HG02884 (cell line): ENCODE results near the gene CTBP1.
A peak's percentile ranks its signal among the peaks of the same experiment; 100 is the strongest.

Source experiments
- ATAC-seq: cut with Tn5 transposase; IDR thresholded peaks from one replicate; pipeline ENCODE4 v1.9.1; 2021; ENCODE audit warnings: mild to moderate bottlenecking, moderate library complexity; ENCODE audit not compliant: unreplicated experiment

CTBP1 gene

DNA sequence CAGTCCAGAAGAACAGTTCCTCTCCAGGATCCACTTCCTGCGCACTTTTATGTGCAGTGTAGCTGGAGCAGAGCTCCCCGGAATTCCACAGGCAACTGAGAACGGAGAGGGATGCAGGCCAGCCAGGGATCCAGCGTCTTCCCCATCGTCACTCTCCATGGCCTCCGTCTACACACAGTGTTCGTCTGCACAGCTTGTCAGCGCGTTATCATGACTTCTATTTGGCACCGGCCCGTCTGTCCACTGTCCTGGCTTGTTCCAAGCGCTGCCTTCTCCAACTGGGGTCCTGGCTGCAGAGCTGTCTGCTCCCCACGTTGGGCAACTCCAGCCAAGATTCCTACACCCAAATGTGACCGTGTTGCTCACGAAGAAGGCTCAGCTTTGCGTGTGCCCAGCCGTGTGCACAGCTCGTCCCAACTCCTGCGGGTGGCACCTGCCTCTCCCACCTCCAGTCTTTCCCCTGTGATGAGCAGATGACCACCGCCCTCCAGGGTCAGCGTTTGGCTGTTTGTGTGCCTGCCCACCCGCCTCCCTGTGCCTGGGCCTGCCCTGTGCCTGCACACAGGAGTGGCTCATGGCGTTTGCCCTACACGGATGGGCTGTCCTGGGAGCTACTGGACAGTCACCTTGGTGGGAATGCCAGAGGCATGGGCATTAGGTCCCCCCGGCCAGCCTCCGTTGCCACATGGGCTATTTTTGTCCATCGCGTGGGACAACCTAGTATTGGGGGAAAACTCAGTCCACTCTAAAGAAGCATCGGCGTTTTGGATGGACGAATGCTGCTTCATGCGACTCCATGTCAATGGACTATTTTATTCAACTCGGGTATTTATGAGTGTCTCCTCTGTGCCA lies 2.2 kb upstream of the CTBP1 start:
- no peak for ATAC-seq

DNA sequence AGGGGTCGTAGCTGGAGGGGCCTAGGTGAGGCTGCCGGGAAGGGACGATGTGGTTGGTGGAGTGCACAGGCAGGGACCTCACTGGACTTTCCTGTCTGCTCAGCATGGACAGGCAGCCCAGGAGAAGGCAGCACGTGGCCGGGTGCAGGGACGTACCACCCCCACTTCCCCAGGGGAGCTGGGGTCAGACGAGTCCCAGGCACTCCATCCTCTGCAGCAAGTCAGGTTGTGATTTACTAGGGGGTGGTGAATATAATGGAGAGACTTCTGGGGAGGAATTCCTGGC lies 1.5 kb upstream of the CTBP1 start:
- ATAC-seq = no peak

DNA sequence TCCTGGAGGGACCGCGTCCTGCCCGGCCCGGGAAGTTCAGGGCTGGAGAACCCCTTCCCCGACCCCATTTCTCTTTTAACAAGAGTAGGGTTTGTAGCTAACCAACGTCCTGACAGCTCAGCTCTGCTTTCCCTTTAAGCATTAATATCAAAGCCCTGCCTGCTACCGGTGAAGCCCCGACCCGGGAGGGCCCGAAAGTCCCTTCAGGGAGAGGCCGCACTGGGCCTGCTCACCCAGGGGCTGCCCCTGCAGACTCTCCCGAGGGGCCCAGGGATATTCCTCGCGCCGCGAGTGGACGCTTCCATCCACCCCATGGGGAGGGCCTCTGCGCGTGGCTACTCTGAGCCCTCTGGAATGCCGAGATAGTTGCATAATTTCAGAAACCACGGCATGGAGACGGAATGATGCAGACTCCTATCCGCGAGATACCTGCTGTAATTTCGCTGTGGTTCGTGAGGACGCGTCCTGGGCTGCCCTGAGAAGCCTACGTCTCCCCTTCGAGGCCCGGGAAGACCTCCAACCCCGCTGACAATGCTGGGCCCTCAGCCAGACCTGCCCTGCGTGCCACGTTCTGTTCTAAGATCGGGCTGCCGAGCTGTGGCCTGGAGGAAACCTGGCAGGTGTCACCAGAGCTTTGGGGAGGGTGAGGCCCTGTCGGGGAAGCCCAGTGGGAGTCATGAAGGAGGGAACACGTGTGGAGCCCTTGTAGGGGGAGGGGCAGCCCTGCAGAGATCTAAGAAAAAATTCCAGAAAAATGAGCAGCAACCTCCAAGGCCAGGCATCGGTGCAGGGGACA lies 999 bp upstream of the CTBP1 start:
- ATAC-seq = no peak

DNA sequence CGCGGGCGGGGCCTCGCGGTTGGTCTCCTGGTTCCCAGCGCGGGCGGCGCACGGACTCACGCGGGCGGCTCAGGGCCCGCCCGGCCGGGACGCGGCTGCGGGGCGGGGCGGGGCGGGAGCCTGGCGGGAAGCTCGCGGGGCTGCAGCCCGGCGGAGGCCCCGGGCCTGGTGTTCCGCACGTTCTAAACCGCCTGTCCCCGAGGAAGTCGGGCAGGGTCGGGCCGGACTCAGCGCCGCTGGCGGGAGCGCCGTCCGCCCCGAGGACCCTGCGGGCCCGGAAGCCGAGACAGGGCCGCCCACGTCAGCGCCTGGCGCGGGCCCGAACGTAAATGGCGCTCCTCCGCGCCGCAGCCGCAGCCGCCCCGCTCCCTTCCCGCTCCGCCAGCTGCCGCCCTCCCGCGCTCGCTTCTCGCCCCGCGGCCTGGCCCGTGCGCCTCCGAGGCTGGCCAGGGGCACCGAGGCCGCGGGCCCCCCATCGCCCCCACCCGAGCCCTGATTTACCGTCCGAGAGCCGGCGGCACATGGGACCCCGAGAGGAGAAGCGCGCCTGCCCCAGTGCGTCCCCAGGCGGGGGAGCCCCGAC lies 309 bp upstream of the CTBP1 start:
- ATAC-seq = peak; percentile 50

DNA sequence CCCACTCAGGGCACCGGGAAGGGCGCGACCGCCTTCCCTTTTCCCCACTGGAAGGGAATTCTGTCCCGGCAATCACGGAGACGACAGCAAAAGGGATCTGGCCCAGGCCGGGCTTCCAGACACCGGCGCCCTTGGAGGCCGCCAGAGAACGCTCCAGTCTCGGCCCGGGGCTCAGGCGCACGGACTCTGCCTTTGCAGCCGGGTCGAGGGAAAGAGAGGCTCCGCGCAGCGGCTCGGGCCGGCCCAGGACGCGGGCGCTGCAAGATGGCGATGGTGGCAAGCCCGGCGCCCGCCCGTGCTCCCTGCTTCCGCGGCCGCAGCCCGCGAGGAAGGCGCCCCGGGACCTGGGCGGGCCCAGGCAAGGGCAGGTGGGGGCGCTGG lies 1.1 kb downstream of the CTBP1 start:
- ATAC-seq = no peak

DNA sequence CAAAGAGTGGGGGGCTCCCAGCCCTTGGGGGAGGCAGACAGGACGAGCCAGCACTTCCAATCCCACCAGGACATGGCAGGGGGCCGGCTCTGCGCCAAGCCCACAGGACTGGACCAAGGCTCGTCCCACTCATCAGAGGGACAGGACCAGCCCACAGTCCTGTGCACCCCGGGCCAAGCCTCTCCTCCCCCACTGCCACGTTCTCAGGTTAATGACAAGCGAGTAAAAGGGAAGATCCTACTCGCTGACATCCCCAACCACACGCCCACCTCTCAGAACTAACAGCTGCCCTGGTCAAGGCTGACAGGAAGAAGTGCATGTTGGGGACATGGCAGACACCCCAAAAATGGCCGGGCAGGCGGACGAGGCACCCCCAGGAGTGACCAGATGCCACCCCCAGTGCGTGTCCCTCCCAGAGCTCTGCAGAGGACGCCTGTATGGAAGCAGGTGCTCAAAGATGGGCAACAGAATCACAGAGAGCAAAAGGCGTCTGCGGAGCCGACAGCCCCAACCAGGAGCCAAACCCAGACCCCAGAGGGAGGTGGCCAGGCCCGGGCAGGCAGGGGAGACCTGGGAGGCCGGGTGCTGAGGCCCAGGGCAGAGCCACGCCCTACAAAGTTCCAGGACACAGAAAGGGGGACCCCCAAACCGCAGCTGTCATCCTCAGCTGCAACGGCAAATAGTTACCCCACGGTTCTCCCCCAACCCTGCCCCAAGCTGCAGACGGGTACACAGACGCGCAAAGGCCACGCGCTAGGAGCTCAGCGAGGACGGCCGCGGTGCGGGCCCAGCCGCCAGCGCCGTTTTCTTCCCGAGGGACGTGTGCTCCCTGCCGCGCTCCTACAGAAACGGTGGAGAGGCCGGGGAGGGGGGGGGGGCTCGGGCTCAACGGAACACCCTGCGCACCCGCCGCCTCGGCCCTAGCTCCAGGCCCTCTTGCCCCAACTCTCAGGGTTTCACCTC lies 1.7 kb downstream of the CTBP1 start:
- no peak for ATAC-seq

DNA sequence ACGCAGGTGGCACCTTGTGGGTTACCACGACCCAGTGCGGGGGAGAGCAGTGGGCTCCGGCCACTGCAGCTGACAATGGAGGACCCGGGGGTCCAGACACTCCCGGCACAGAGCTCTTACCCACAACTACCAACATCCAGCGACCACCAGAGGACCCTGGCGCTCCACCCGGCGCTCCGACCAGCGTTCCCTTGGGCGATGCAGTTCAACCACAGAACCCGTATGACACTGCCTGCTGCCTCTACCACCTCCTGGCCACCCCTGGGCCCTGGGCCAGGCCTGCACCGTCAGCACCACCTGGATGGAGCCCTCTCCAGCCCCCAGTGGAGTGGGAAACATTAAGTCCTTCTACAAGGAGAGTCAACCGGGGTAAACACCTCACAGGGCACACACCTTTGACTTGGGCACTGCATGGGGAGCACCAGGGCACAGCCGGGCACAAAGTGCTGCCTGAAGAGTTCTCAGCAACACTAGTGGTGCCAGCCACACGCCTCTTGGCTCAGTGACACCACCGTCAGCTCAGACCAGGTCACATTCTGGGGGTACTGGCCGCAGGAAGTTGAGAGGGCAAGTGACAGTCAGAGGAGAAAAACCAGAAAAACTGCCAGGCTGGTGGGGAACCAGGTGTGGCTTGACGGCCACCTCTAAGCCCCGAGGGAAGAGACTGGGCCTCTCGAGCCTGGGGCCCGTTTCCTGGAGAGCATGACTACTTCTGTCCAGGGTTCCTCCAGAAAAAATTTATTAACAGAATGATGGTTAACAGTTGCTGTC lies 2.6 kb downstream of the CTBP1 start:
- no peak for ATAC-seq

DNA sequence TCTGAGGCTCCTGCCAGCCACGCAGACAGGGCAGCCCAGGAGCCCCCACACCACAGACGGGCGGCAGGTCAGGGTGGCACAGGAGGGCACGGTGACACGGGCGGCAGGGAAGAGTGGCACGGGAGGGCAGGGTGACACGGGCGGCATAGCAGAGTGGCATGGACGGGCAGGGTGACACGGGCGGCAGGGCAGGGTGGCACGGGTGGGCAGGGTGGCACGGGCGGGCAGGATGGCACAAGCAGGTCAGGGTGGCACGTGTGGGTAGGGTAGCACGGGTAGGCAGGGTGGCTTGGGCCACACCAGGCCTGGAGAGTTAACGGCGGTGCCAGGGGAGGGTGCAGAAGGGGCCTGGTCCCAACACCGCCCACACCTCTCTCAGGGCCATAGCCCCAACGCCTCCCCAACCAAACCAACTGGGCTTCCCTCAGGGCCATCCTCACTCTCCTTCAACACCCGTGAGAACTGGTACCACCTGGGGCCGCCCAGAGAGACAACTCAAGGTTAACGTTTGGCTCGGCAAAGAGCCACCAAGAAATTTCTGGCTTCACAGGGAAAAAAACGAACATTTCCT lies 3.4 kb downstream of the CTBP1 start:
- no peak for ATAC-seq

DNA sequence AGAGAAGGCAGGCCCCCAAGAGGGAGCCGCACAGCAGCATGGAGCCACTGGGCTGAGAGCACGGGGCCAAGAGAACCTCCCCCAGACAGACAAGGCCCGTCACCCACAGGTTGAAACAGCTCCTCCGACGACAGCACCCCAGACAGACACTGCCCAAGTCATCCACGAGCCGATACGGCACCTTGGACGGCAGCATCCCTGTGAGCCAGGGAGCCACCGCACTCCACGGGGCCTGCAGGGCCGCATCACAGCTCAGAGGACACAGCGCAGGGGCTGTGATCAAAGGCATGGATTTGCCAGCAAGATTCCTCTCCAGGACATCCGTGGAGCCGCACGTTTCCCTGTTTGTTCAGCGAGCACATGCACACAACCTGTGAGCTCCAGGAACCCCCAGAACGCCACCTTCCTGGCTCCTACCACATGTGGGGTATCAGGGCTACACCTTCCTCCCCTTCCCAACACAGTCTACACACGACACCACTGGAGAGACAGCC lies 3.9 kb downstream of the CTBP1 start:
- no peak for ATAC-seq

DNA sequence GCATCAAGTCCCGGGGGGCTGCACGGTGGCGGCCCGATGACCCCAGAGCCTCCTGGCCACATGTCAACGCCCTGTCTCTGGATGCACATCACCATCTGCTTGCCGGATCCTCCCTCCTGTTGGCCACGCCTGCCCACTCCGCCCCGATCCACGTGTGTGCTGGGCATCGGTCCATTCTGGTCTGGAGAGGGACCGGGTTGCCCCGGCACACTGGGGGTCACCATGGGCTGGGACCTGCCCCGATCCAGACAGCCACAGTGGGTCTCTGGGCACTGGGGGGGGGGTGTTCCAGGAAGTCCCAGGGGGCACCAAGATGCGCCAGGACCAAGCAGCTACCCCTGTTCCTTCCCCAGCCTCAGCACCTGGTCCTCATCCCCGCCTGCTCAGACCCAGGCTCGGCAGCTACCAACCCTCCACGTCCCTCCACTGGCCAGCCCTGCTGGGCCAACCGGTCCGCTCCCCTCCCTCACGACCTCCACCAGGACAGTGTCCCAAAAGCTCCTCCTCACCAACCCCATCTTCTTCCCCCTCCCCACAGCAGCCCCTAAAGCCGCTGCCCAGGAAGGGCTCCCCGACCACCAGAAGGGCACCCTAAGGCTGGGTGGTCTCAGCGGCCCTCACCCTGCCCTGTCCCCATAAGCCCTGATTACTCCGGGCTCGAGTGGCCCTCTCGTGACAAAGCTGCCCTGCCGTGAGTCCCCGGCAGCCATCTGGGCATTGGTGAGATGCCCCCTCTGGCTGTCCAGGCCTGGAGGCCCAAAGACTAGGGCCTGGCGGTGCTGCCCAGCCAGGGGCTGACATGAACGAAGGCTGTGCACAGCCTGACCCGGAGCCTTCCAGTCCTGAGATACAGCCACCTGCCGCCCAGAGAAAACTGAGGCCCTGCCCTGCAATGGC lies 4.6 kb downstream of the CTBP1 start:
- ATAC-seq = no peak

DNA sequence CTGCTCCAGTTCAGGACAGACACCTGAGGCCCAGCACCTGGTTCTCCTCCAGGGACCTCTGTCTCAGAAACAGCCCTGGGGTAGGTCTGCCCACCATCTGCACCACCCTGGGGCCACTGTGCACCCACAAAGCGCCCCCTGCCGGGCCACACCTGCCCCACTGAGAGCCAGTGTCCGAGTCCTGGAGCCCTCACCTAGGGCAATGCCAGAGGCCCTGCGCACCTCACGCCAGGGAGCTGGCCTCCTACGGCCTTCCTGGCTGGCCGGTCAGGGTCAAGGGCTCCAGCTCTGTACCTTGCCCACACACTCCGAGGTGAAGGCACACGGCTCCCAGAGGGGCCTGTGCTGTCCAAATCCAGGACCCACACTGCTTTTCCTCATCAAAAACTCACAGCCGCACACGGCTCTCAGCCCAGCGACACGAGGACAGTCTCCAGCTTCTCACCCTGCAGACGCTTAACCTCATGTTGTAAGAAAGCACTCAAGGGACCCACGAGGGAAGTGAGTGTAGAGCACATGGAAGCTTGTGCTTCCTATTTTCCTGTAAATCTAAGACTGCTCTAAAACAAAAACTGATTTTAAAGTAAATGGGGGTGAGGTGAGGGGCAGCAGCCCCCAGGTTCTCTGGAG lies 5.4 kb downstream of the CTBP1 start:
- no peak for ATAC-seq

DNA sequence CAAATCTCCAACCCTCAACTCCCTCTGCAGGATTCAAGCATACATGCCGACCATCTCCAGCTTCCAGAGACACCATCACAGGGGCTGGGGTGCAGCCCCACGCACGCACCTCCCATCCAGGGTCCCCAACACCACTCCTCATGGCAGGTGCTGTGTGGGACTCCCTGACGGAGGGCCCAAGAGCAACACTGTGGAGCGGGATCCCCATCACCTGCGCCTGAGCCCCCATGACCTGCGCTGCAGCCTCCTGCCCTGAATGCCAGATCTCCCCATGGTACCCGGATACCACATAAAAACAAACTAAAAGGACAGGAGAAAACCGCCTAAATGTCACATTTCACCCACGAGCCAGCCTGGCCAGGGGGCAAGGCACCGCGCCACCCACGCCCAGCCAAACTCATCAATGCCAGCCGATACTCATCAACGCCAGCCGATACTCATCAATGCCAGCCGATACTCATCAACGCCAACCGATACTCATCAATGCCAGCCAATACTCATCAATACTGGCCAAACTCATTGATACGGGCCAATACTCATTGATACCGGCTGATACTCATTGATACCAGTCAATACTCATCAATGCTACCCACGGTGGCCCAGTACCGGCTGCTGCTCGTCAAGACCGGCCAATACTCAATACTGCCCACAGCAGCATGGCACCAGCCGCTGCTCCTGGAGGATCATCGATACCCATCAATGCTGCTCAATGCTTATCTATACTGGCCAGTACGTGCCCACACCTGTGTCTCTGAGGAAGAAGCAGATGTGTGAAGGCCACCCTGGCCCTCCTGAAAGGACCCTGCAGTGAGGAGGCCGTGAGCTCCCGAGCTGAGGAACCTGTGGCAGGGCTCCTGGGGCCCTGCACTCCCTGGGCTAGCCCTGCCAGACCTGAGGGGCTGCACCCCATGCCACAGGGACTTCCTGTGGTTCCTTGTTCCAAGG lies 6.2 kb downstream of the CTBP1 start:
- no peak for ATAC-seq

DNA sequence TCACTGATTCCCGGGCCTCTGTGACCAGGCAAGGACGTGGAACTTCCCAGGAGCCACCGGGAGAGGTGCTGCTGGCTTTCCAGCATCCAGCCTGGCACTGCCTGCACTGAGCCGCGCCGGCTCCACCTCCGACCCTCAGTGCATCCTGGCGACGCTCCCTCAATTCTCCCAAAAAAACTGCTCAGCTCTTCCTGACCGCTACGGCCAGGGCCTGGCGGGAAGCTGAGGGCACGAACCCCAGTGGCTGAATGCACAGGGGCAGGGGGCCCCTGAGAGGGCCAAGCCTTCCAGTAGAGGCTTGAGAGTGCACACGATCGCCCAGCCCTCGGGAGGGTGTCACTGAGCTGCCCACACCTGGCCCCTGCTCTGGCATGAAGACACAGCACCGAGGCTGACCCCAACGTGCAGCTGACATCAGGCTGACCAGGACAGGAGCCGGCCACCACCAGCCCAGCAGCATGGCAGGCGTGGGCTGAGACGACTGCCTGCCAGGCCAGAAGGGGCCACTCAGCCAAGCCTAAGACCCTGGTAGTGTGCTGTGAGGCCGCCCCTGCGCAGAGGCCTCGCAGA lies 6.9 kb downstream of the CTBP1 start:
- no peak for ATAC-seq

DNA sequence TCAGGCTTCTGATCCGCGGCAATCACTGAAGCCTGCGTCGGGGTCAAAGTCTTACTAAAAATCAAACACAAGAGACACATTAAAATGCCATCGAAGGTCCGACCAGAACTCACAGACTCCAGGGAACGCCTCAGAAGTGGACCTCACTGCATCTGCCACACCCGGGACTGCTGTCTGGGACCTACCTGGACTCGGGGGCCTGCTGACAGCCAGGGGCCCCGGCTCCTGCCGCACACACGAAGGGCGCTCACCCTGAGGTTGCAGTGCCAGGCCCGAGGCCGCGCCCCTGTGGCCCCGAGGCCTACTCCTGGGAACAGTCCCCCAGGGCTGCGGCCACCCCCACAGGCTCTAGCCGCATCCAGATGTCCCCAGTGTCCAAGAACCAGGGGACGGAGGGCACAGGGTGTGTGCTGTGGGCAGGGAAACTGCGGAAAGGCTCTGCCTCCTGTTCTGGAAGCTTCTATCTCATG lies 7.4 kb downstream of the CTBP1 start:
- ATAC-seq = no peak

DNA sequence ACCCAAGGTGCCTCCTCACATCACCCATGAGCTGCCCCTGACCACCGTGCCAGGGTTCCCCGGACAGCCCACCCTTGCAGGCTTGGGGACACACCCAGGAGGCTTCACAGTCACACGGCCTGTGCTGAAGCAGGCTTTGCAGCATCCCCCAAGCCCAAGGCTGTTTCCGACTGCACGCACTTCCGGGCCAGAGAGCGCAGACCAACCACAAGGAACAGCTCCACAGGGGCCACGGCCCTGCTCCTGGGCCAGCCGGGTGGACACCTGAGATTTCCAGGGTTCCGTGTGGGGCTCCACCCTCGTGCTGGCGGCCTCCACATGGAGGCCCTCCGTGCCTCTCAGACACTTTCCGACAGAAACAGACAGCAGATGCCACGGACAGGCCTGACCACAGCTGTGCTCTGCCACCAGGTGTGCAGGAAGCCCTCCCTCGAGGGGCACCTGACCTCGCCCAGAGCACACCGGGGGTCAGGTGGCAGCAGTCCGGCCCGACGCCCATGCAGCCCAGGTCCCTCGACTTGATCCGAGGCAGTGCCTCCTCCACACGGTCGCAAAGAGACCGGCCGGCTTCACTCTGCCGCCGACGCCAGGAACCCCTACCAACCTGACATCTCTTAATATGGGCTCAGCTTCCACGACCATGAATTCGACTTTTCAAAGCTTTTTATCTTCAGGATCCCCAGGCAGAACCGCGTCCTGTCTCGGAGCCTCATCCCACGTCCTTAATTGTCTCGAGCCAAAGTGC lies 8.0 kb downstream of the CTBP1 start:
- no peak for ATAC-seq

DNA sequence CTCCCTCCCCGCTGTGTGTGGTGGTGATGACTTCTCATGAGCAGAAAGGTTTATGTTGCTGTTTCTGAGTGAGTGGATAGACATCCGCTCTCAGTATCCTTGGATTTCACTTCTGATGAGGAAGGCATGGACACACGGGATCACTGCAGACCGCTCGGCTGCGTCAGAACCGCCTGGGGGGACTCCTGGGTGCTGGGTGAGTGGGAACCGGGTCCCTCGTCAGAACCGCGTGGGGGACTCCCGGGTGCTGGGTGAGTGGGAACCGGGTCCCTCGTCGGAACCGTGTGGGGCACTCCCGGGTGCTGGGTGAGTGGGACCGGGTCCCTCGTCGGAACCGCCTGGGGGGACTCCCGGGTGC lies 9.0 kb downstream of the CTBP1 start:
- no peak for ATAC-seq
